HG03439 (cell line): Measurements from ENCODE around the gene KMT2E.

Experiments used
- ATAC-seq: cut with Tn5 transposase; IDR thresholded peaks from one replicate; pipeline ENCODE4 v1.9.1; 2021; ENCODE audit warnings: mild to moderate bottlenecking, moderate library complexity; ENCODE audit not compliant: unreplicated experiment

The KMT2E gene

GRCh38 chr7:105118612-105119600 is 104.9 kb downstream of the KMT2E start:
- ATAC-seq = no peak

GRCh38 chr7:105122619-105123018 is 108.6 kb downstream of the KMT2E start:
- ATAC-seq = no peak

- no peak for ATAC-seq
These were observed 111.7 kb downstream of the KMT2E start for GRCh38 chr7:105125745-105126144.

- ATAC-seq = no peak
These were observed 112.5 kb downstream of the KMT2E start for GRCh38 chr7:105126436-105126975.

GRCh38 chr7:105127179-105127578 is 113.2 kb downstream of the KMT2E start:
- no peak for ATAC-seq

GRCh38 chr7:105130048-105130447 is 116.0 kb downstream of the KMT2E start:
- no peak for ATAC-seq

- ATAC-seq = no peak
These were observed 116.6 kb downstream of the KMT2E start for GRCh38 chr7:105130580-105130979.

- ATAC-seq = peak; percentile 68
These were observed 117.1 kb downstream of the KMT2E start for GRCh38 chr7:105131033-105131656.

- ATAC-seq = no peak
These were observed 117.9 kb downstream of the KMT2E start for GRCh38 chr7:105131890-105132289.

- no peak for ATAC-seq
These were observed 118.3 kb downstream of the KMT2E start for GRCh38 chr7:105132335-105132734.

GRCh38 chr7:105132835-105133234 is 118.8 kb downstream of the KMT2E start:
- ATAC-seq = no peak

GRCh38 chr7:105133358-105133757 is 119.4 kb downstream of the KMT2E start:
- no peak for ATAC-seq

GRCh38 chr7:105133986-105134655 is 120.1 kb downstream of the KMT2E start:
- no peak for ATAC-seq

- no peak for ATAC-seq
These were observed 122.2 kb downstream of the KMT2E start for GRCh38 chr7:105136221-105136620.

- no peak for ATAC-seq
These were observed 123.9 kb downstream of the KMT2E start for GRCh38 chr7:105137898-105138297.

GRCh38 chr7:105139381-105139780 is 125.4 kb downstream of the KMT2E start:
- ATAC-seq = no peak

GRCh38 chr7:105141068-105141467 is 127.1 kb downstream of the KMT2E start:
- ATAC-seq = no peak

- no peak for ATAC-seq
These were observed 135.8 kb downstream of the KMT2E start for GRCh38 chr7:105149827-105150226.

GRCh38 chr7:105151152-105151551 is 137.1 kb downstream of the KMT2E start:
- ATAC-seq = no peak

GRCh38 chr7:105153531-105153930 is 139.5 kb downstream of the KMT2E start:
- no peak for ATAC-seq

GRCh38 chr7:105154084-105154483 is 140.1 kb downstream of the KMT2E start:
- no peak for ATAC-seq
